Activated naive CD8-positive, alpha-beta T cell treated with anti-CD3 and anti-CD28 coated beads, Interleukin-2, amount 10 ng/mL, durations not matched to agents 7 days and 5 days (primary cell): ENCODE measurements around the gene TAF13. TPM values are rescaled to one million over a fixed set of nuclear protein-coding genes. Genes with fewer than 3 reads are reported as not detected.

ENCODE experiments used
- ATAC-seq: fragments of 150-1000 bp; cut with Tn5 transposase; one replicate; pipeline ENCODE4 v1.10.0; 2021; ENCODE audit warnings: low read depth, moderate library complexity
- POLR2A ChIA-PET: fragments of 350-600 bp; sonication (Branson Sonifier 250); formaldehyde crosslinking; loops from one replicate; lab custom pipeline; 2021; ENCODE audit warnings: antibody characterized with exemption; lab: Charles Lee
- DNase-seq: peaks from one replicate; pipeline ENCODE4 v3.0.0; 2021
- H3K27ac Mint-ChIP-seq: one replicate; pipeline ENCODE4 v1.8.0; 2022; ENCODE audit warnings: mild to moderate bottlenecking, mixed read lengths
- H3K27me3 Mint-ChIP-seq: one replicate; pipeline ENCODE4 v1.8.0; 2022; ENCODE audit warnings: mild to moderate bottlenecking, moderate library complexity, mixed read lengths
- H3K36me3 Mint-ChIP-seq: one replicate; pipeline ENCODE4 v1.8.0; 2021; ENCODE audit warnings: mild to moderate bottlenecking, mixed read lengths
- H3K4me1 Mint-ChIP-seq: one replicate; pipeline ENCODE4 v1.8.0; 2021; ENCODE audit warnings: mixed read lengths
- H3K4me3 Mint-ChIP-seq: one replicate; pipeline ENCODE4 v1.8.0; 2022; ENCODE audit warnings: mild to moderate bottlenecking, moderate library complexity, mixed read lengths
- H3K9me3 Mint-ChIP-seq: one replicate; pipeline ENCODE4 v1.8.0; 2021; ENCODE audit warnings: mixed read lengths
- total RNA-seq, 2 experiments: library from RNA; stranded (reverse); gene quantifications; one replicate each; pipeline ENCODE4 v1.2.3, GENCODE V29; 2021

The TAF13 gene
- total RNA-seq, 2 experiments from 2014 or later = 17.3 to 19.0 TPM

DNA sequence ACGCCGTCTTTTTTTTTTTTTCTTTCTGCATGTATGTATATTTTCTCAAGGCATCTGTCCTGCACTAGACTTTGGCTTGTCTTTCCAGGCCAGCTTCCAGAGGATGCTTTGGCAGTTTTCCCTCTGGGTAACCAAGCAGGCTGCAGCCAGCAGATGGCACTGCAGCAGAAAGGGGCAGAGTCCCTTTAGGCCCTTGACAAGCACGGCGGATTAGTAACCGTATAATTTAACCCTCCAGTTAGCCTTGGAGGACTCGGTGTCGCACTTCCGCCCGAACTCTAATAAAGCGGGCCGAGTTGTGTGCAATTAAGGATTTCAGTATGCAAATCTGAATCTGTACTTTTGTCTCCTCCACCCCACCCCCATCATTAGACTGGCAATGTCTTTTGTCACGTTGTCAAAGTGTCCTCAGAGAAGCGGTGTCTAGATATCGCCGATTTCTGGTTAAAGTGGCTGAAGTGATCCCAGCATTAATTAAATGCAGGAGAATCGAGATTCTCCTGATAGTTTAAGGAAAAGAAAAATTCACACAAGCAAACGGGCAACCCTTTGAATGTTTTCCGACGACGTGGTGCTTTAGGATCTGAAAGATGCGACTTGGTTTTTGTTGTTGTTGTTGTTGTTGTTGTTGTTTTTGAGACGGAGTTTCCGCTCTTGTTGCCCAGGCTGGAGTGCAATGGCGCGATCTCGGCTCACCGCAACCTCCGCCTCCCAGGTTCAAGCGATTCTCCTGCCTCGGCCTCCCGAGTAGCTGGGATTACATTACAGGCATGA lies 13.6 kb upstream of the TAF13 start:
- H3K27me3 Mint-ChIP-seq = no peaks in the 10 kb centered on the region
- peaks cover 6% of the 10 kb centered on the region for H3K36me3 Mint-ChIP-seq
- peaks cover 20% of the 10 kb centered on the region for H3K4me1 Mint-ChIP-seq
- DNase-seq = peak; percentile 56
- POLR2A ChIA-PET = interaction anchor here (0.9 to 3.3 kb wide), 5 partner anchors 11 to 397 kb away, joined by 3 to 71 read pairs (median 5); partner anchors contain the start of genes CLCC1, PRPF38B, TAF13 and WDR47
- no peak for ATAC-seq
- peak overlapping the region; percentile 93 for H3K4me3 Mint-ChIP-seq
- no peaks in the 10 kb centered on the region for H3K9me3 Mint-ChIP-seq
- H3K27ac Mint-ChIP-seq = peak overlapping the region; percentile 84

- peaks cover 3% of the 10 kb centered on the region for H3K27me3 Mint-ChIP-seq
- no peaks in the 10 kb centered on the region for H3K36me3 Mint-ChIP-seq
- H3K4me1 Mint-ChIP-seq = peaks cover 4% of the 10 kb centered on the region
- H3K9me3 Mint-ChIP-seq = no peaks in the 10 kb centered on the region
- DNase-seq (no peak), ATAC-seq (no peak)
- POLR2A ChIA-PET = interaction anchor here (0.7 to 1.7 kb wide), 3 partner anchors 9 to 89 kb away, joined by 4 to 5 read pairs (median 4); partner anchors contain the start of gene TAF13
- no peak overlapping the region for H3K4me3 Mint-ChIP-seq
- H3K27ac Mint-ChIP-seq = no peak overlapping the region
Measured at GRCh38 chr1:109084563-109085517, 9.0 kb upstream of the TAF13 start.

DNA sequence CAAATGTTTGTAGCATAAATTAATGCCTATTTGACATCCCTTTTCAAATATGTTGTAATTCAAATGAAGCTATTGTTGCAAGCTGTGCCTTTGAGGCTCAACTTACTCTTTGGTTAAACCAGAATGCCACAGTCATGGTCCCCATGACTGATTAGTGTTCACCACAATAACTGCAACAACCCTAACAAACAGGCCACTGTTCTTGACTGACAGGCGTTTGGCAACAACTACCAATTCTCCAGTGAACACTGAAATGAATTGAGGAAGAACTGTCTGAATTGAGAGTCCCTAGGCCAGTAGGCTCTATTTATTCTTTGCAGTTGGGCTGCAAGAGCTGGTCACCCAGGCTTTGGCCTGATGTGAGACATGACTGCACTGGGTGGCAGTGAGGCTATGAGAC lies 8.1 kb upstream of the TAF13 start:
- POLR2A ChIA-PET = interaction anchor here (1.6 to 1.7 kb wide), 2 partner anchors 8 to 17 kb away, joined by 4 to 5 read pairs; partner anchors contain the start of gene TAF13
- no peak for DNase-seq
- no peak for ATAC-seq

DNA sequence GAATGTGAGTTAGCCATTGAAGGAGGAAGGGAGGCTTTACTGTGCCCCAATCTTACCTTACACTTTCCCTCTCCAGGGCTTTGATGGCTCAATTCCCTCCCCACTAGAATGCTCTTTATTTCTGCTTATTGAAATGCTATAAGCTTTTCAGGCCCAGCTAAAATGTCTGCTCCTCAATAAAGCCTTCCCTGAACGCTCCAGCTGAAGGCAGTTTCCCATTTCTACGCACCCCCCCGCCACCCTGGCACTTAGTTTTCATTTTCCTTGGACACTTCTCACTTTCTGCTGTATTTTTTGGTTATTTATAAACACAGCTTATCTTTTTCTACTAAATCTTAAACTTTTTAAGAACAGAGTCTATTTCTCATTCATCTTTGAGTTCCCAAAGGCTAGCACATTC lies 7.7 kb upstream of the TAF13 start:
- DNase-seq (no peak), ATAC-seq (no peak)
- Mint-ChIP-seq H3K4me3 (no peak overlapping the region), H3K4me1 (peaks cover 4% of the 10 kb centered on the region), H3K27ac (no peak overlapping the region), H3K9me3 (no peaks in the 10 kb centered on the region), H3K36me3 (no peaks in the 10 kb centered on the region), H3K27me3 (peaks cover 3% of the 10 kb centered on the region)
- POLR2A ChIA-PET = interaction anchor here (1.6 kb wide), 1 partner anchor 42 kb away, joined by 3 read pairs; the partner anchor contains the start of gene WDR47

More for the DNA sequence above, 8.1 kb upstream of the TAF13 start:
- H3K36me3 Mint-ChIP-seq = no peaks in the 10 kb centered on the region
- H3K27ac Mint-ChIP-seq = no peak overlapping the region
- H3K4me1 Mint-ChIP-seq = peaks cover 4% of the 10 kb centered on the region
- no peaks in the 10 kb centered on the region for H3K9me3 Mint-ChIP-seq
- peaks cover 3% of the 10 kb centered on the region for H3K27me3 Mint-ChIP-seq
- H3K4me3 Mint-ChIP-seq = no peak overlapping the region

DNA sequence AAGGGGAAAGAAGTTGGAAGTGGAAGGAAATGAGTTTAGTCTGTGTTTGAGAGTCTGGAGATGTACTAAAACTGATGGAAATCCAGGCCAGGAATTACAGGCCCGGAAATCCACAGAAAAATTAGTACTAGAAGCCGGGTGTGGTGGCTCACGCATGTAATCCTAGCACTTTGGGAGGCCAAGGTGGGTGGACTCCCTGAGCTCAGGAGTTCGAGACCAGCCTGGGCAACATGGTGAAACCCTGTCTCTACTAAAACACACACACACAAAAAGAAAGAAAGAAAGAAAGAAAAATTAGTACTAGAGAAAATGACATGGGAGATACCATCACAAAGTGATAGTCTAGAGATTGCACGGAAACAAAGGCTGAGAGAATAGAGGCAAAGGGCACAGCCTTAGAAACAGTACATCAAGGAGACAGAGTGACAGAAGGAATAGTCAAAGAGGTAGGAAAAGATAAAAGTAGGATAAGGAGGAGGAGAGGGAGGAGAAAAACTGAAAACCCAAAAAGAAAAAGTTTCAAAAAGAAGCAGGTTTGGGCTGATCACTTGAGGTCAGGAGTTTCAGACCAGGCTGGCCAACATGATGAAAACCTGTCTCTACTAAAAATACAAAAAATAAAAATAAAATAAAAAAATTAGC lies 4.8 kb upstream of the TAF13 start:
- Mint-ChIP-seq H3K36me3 (no peaks in the 10 kb centered on the region), H3K9me3 (no peaks in the 10 kb centered on the region), H3K27me3 (peaks cover 3% of the 10 kb centered on the region), H3K4me3 (no peak overlapping the region), H3K4me1 (peaks cover 8% of the 10 kb centered on the region), H3K27ac (no peak overlapping the region)
- POLR2A ChIA-PET = no interaction called here
- ATAC-seq = no peak
- DNase-seq = no peak

GRCh38 chr1:109079240-109079622 lies 3.4 kb upstream of the TAF13 start:
- Mint-ChIP-seq H3K4me1 (peaks cover 10% of the 10 kb centered on the region), H3K36me3 (peaks cover 3% of the 10 kb centered on the region), H3K27ac (no peak overlapping the region), H3K27me3 (peaks cover 3% of the 10 kb centered on the region), H3K9me3 (no peaks in the 10 kb centered on the region), H3K4me3 (no peak overlapping the region)
- ATAC-seq (no peak), DNase-seq (no peak)
- POLR2A ChIA-PET = no interaction called here

GRCh38 chr1:109078317-109078716 lies 2.5 kb upstream of the TAF13 start:
- Mint-ChIP-seq H3K4me3 (no peak overlapping the region), H3K36me3 (peaks cover 4% of the 10 kb centered on the region), H3K4me1 (peaks cover 8% of the 10 kb centered on the region), H3K9me3 (no peaks in the 10 kb centered on the region), H3K27ac (no peak overlapping the region), H3K27me3 (peaks cover 3% of the 10 kb centered on the region)
- ATAC-seq (no peak), DNase-seq (no peak)
- POLR2A ChIA-PET = interaction anchor here (1.0 kb wide), 1 partner anchor 136 kb away, joined by 3 read pairs; the partner anchor contains the start of gene SARS1

DNA sequence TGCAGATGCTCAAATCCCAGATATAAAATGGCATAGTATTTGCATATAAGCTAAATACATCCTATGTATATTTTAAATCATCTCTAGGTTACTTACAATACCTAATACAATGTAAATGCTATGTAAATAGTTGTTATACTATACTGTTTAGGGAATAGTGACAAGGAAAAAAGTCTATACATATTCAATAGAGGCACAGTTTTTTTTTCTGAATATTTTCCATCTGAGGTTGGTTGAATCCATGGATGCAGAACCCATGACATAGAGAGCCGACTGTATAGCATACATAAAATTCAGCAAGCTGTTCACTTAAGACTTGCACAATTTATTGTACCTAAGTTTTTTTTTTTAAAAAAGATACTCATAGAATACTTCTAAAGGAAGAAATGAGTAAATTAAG lies 6.5 kb downstream of the TAF13 start:
- H3K9me3 Mint-ChIP-seq = no peaks in the 10 kb centered on the region
- no peak for ATAC-seq
- POLR2A ChIA-PET = no interaction called here
- H3K27ac Mint-ChIP-seq = no peak overlapping the region
- no peak for DNase-seq
- H3K4me3 Mint-ChIP-seq = no peak overlapping the region
- H3K27me3 Mint-ChIP-seq = no peaks in the 10 kb centered on the region
- H3K4me1 Mint-ChIP-seq = peaks cover under 1% of the 10 kb centered on the region
- H3K36me3 Mint-ChIP-seq = peaks cover 16% of the 10 kb centered on the region

DNA sequence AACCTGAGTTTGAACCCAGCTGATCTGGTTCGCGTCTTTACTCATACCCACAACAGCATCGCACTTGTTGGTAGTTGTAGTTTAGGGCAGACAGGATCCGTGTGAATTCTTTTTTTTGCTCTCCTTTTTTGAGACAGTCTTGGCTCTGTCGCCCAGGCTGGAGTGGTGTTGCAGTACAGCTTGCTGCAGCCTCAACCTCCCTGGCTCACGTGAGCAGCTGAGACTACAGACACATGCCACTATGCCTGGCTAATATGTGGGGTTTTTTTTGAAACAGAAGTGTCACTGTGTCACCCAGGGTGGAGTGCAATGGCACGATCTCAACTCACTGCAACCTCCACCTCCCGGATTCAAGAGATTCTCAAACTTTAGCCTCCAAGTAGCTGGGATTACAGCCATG lies 7.9 kb downstream of the TAF13 start:
- no peak for ATAC-seq
- no peak for DNase-seq
- H3K27ac Mint-ChIP-seq = no peak overlapping the region
- H3K4me3 Mint-ChIP-seq = no peak overlapping the region
- no peaks in the 10 kb centered on the region for H3K4me1 Mint-ChIP-seq
- peaks cover 13% of the 10 kb centered on the region for H3K36me3 Mint-ChIP-seq
- no peaks in the 10 kb centered on the region for H3K27me3 Mint-ChIP-seq
- POLR2A ChIA-PET = no interaction called here
- no peaks in the 10 kb centered on the region for H3K9me3 Mint-ChIP-seq

DNA sequence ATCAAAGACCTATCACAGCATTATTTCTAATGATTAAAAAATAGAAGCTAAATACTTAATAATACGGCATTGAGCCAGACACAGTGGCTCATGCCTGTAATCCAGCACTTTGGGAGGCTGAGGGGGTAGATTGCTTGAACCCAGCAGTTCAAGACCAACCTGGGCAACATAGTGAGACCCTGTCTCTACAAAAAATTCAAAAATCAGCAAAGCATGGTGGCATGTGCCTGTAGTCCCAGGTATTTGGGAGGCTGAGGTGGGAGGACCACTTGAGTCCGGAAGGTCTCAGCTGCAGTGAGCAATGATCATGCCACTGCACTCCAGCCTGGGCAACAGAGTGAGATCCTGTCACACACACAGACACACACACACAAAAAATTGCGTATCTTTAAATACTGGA lies 10.7 kb downstream of the TAF13 start:
- ATAC-seq (no peak), DNase-seq (no peak)
- Mint-ChIP-seq H3K4me3 (no peak overlapping the region), H3K4me1 (no peaks in the 10 kb centered on the region), H3K9me3 (no peaks in the 10 kb centered on the region), H3K27ac (no peak overlapping the region), H3K36me3 (peaks cover 12% of the 10 kb centered on the region), H3K27me3 (no peaks in the 10 kb centered on the region)
- POLR2A ChIA-PET = no interaction called here

GRCh38 chr1:109061183-109061582 lies 14.6 kb downstream of the TAF13 start:
- ATAC-seq (no peak), DNase-seq (no peak)
- Mint-ChIP-seq H3K27me3 (no peaks in the 10 kb centered on the region), H3K9me3 (no peaks in the 10 kb centered on the region), H3K27ac (no peak overlapping the region), H3K36me3 (peaks cover 7% of the 10 kb centered on the region), H3K4me3 (no peak overlapping the region), H3K4me1 (no peaks in the 10 kb centered on the region)
- POLR2A ChIA-PET = no interaction called here

GRCh38 chr1:109060707-109061106 lies 15.1 kb downstream of the TAF13 start:
- H3K27ac Mint-ChIP-seq = no peak overlapping the region
- peaks cover 7% of the 10 kb centered on the region for H3K36me3 Mint-ChIP-seq
- DNase-seq = no peak
- no peaks in the 10 kb centered on the region for H3K9me3 Mint-ChIP-seq
- ATAC-seq = no peak
- no peak overlapping the region for H3K4me3 Mint-ChIP-seq
- POLR2A ChIA-PET = no interaction called here
- no peaks in the 10 kb centered on the region for H3K27me3 Mint-ChIP-seq
- H3K4me1 Mint-ChIP-seq = no peaks in the 10 kb centered on the region

DNA sequence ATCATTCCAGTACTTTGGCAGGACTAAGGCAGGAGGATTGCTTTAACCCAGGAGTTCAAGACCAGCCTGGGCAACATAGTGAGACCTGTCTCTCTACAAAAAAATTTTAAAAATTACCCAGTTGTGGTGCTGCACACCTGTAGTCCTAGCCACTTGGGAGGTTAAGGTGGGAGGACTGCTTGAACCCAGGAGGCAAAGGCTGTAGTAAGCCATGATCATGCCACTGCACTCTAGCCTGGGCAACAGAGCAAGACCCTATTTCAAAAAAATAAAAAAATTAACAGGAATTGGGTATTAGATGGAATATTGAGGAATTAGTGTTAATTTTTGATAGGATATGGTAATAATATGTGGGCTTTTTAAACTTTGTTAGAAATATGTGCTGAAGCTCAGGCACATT lies 16.8 kb downstream of the TAF13 start:
- Mint-ChIP-seq H3K4me3 (no peak overlapping the region), H3K27me3 (no peaks in the 10 kb centered on the region), H3K36me3 (no peaks in the 10 kb centered on the region), H3K27ac (no peak overlapping the region), H3K9me3 (no peaks in the 10 kb centered on the region), H3K4me1 (no peaks in the 10 kb centered on the region)
- DNase-seq = no peak
- POLR2A ChIA-PET = interaction anchor here (0.7 kb wide), 1 partner anchor 158 kb away, joined by 3 read pairs; no protein-coding TSS in a partner anchor
- ATAC-seq = no peak
